GM21529 (cell line): Measurements from ENCODE around the gene C16orf78.
A peak's percentile ranks its signal among the peaks of the same experiment; 100 is the strongest.

ENCODE experiments used
- ATAC-seq: cut with Tn5 transposase; IDR thresholded peaks from one replicate; pipeline ENCODE4 v1.9.1; 2021; ENCODE audit not compliant: unreplicated experiment

Gene C16orf78

DNA sequence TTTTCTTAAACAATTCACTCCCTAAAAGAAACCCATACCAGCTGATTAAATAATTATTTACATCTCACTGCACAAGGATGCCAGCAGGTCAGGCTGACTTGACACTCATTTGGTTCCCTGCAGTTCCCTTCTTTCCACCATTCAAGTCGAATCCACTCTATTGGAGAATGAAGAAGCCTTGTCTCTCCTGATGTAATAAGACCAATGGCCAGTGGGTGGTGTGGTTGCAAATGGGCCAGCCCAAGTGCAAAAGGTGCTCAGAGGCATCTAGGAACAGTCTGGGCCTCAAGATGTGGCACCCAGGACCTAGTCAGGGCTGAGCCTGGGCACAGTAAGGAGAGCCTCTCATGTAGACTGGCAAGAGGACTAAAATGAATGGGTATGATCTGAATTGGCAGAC, 9.3 kb downstream of the C16orf78 start:
- ATAC-seq = no peak

DNA sequence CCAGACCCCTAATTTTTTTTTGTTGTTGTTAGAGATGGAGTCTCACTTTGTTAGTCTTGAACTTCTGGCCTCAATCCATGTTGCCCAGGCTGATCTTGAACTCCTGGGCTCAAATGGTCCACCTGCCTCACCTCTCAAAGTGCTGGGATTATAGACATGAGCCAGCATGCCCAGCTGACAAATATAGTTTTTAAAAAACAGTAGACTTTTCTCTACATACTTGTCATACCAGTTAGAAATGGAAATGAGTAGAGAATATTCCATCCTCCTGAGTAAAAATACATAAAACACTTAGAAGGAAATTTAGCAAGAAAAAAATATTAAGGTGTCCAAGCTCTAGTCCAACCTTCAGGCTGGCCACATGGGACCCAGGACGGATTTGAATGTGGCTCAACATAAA, 21.4 kb downstream of the C16orf78 start:
- ATAC-seq = no peak

DNA sequence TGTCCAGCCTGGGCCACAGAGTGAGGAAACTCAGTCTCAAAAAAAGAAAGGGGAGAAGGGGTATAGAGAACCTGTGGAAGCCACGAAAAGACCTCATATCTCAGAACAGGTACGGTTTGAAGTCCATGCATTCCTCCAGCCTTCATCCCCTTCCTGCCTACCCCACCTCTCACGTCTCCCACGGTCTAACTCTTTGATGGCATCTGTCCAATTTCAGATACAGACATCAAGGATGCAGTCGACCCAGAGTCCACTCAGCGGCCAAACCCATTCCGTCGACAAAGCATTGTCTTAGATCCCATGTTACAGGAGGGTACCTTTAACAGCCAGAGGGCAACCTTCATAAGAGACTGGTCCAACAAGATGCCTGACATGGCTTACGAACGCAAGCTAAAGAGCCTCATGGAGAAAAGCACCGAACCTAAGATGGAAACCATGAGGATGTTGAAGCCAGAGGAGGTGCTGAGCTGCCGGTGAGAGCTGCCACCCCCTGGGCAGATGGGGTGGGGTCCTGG, 22.7 kb downstream of the C16orf78 start:
- ATAC-seq = no peak

DNA sequence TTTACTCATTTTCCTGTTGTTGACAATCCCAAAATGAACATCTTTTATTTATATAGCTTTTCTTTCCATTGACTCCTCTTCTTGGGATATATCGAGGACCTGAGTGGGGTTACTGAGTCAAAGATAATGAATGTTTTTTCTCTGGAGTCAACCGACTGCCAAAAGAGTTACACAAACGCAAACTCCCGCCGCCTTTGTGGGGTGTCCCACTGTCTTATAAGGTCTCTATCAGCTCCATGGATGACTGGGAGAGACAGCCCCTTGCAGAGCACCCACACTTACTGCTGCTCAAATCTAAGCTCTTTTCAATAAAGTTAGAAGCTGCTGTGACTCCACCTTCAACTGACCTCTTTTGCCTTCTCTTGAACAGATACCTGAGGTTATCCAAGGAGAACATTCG, 25.2 kb downstream of the C16orf78 start:
- no peak for ATAC-seq

DNA sequence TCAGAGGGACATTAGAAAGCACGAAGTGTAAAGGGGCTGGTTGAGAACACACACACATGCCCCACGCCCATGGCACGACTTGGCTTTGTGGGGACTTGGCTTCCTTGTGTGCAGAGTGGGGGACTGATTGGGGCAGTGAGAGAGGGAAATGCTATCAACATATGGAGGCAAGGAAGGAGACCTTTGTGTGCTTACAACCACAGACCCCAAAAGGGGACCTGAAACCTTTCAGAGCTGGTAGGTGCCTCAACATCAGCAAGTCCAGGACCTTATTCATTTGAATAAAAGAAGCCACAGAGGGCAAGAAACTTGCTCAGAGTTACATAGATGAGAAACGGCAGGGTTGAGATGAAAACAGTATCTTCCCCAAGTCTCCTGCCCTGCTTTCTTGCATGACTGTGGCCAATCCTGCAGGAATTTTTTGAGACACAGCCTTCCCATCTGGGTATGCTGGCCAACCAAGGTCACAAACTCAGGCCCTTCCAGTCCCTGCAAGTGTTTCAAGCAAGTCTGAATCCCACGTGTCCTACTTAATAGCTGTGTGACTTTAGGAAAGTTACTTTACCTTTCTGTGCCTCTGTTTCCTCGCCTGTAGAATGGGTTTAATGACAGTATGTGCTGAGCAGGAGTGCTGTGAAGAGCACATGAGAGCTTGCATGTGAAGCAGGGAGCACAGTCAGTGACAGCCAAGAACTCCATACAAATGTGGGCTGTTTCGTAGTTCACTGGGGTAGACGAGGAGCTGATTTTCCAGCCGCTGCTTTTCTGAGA, 26.2 kb downstream of the C16orf78 start:
- peak; percentile 99 for ATAC-seq

- ATAC-seq = no peak
These were observed 27.0 kb downstream of the C16orf78 start for GRCh38 chr16:49400611-49401010.

- no peak for ATAC-seq
These were observed 31.5 kb downstream of the C16orf78 start for GRCh38 chr16:49405123-49405522.

DNA sequence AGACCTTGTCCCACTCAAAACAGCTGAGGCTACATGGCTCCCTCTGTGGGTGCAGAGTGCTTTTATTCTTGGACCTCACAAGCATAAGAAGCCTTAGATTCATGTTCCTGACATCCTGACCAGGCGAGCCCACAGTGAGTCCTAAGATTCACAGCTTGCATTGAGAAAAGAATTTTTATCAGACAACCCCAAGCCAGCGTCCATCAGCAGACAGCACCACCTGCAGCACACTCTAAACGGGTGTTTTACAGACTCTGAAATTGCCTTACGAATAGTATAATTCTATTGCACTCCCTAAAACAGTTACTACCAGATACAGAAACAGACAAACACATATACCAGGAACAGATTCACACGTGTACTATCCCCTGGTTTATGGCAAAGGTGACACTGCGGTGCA, 31.9 kb downstream of the C16orf78 start:
- ATAC-seq = no peak

GRCh38 chr16:49407873-49408550, 34.4 kb downstream of the C16orf78 start:
- peak; percentile 96 for ATAC-seq

DNA sequence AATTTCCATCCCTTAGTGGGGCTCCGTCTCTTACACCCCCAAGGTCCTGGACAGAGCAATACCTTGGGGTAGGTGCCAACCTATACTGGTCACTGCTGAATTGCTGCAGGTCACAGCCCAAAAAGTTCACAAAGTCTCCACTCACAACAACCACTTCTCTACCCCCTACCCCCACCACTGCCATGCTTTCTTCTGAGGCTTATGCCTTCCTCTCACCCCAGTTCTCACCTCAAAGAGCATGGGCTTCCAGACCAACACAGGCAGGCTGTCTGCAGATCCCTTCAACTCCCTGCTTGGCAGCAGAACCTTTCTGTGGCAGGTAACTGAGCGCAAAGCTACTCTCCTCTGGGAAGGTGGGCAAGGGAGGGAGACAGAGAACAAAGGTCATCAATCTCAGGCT, 35.5 kb downstream of the C16orf78 start:
- ATAC-seq = no peak

DNA sequence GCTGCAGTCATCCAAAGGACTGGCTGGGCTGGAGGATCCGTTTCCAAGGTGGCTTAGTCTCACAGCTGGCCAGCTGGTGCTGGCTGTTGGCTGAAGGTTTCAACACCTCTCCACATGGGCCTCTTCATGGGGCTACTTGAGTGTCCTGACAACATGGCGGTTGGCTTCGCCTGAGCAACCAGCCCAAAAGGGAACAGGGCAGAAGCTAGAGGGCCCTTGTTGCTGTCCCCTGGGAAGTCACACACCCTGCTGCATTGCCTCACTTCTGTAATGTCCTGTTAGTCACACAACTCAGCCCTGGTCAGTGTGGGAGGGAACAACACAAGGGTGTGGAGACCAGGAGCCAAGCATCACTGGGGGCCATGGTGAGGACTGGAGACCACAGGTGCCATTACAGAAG, 36.6 kb downstream of the C16orf78 start:
- ATAC-seq = no peak

DNA sequence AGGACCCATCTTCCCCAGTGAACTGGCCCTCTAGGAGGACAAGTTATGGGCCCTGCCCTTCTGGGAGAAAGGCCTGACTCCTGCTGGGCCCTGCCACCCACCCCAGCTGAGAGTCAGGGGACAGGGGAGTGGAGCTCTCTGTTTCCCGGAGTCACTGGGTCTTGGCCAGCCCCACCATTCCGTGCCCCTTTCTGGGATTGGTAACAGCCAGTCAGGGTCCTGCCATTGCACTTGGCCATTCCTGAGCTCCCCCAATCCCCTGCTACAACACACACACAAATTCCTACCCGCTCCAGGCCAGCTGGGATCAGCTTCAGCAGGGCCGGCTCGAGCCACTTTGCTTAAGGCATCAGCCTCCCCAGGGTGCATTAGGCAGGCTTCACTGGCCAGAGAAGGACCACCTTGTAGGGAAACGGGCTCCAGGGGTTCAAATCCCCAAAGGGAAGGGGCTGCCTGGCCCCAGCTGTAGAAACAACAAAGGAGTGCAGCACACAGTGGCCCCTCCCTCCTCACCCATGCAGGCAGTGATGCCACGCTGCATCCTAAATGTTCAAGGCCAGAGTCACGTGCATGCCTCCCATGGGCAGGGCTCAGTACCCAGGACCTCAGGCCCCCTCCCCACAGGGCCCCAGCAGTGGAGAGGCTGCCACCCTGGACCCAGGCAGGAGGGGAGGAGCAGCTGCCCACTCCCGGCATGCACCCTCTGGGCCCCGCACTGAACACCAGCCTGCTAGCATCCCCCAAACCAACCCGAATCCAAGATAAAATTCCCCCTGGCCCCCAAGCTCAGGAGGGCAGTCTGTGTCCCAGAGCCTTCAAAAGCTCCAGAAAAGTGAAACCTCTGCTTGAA, 37.7 kb downstream of the C16orf78 start:
- ATAC-seq = no peak

DNA sequence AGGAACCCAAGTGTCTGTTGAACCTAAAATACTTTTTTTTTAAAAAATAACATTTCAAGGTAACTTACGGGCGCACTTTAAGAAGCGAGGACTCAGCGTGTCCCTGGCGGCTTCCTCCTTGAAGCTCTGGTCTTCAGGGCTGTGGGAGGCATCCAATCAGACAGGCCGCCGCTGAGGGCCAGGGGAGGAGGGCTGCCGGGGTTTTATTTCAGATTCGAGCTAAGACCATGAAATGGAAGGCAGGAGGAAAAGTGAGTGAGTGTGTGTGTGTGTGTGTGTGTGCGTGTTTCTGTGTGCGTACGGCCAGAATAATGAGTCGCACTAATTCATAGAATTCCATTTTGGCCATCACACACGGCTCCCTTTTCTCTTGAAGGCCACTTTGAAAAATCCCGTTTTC, 41.1 kb downstream of the C16orf78 start:
- no peak for ATAC-seq

- no peak for ATAC-seq
These were observed 41.5 kb downstream of the C16orf78 start for GRCh38 chr16:49415083-49415482.

GRCh38 chr16:49416001-49416675, 42.5 kb downstream of the C16orf78 start:
- no peak for ATAC-seq

- ATAC-seq = no peak
These were observed 43.8 kb downstream of the C16orf78 start for GRCh38 chr16:49417354-49417753.

DNA sequence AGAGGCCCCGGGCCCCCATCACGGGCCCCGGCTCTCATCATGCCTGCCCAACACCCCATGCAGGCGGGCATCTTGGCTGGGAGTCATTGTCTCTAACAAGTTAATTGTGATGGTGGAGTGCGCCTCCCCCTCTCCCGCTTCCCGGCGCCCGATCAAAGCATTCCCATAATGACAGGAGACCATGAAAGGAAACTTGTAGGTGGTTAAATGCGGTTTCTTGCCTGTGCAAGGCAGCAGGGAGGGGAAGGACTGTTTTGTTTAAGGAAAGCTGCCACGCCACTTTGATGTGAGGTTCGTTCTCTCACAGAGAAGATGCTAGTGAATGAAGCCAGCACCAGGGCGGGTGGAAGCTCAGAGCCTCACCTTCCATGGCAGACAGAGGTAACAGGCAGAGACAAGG, 45.4 kb downstream of the C16orf78 start:
- no peak for ATAC-seq

DNA sequence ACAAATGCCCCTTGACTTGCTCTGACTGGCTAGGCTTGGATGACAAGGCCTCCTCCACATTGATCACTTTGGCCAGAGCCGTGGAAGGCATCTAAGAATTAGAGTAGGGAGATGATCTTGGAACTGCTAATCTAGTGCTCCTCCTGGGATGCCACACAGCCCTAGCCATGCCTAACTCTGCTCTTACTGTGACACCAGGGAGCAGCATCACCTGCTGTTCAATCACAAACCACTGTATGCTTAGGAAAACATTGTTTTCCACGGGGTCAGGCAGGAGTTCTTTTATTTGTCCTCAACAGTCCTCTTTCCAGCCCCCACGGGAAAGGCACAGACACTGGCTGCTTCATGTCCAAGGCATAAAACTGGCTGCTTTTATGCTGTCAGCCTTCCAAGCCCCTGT, 46.3 kb downstream of the C16orf78 start:
- ATAC-seq = no peak

DNA sequence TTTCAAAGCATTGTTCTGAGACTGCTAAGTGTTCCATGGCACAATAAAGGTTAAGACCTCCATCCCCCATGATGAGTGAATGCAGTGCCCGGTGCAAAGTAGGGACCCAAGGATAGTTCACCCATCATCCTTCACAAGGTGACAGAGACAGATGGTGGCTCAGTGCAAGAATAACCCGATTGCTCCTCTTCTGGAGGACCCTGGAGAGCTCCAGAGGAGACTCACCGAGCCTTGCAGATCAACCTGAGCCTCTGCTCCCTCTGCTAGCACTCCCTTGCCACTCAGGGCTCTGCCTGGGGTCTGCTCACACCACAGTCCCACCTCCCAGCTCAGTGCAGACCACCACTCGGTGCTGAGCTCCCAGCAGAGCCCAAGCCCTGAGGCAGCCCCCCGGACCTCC, 49.3 kb downstream of the C16orf78 start:
- ATAC-seq = no peak

DNA sequence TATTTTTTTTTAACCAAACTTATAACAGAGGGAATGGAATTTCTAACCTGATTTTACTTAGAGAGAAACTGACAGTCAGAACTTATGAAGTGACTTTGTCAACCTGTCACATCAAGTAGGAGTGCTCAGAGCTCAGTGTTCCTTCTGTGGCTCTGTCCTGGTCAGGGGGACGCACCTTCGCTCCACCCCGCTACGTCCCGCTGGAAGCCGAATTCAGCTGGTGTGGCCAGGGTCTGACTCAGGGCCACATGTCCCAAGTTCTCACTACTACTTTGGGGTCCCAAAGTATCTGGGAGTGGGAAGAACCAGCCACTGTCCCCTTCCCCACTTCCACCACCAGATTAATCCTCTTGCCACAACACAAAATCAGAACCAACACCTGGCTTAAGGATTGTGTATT, 51.4 kb downstream of the C16orf78 start:
- no peak for ATAC-seq

DNA sequence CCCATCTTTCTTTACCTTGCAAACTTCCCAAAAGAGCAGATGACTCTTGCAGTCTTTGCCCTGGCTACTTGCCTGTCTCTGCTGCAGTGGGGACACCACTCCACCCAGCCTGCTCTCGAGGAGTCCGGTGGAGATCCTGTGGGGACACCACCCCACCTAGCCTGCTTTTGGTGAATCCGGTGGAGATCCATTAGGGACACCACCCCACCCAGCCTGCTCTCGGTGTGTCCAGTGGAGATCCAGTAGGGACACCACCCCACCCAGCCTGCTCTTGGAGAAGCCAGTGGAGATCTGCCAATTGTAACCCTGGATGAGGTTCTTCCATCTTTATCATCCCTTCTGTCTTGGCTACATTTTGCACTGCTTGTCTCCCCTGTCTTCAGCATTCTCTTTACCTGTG, 54.2 kb downstream of the C16orf78 start:
- no peak for ATAC-seq
